ENCODE measurements around the gene GRIK2. TPM values are rescaled to one million over a fixed set of nuclear protein-coding genes. Genes with fewer than 3 reads are reported as not detected.

The GRIK2 gene
- total RNA-seq, 4 donors from 2014 or later = 0.47 to 7.8 (median 1.7) TPM

DNA sequence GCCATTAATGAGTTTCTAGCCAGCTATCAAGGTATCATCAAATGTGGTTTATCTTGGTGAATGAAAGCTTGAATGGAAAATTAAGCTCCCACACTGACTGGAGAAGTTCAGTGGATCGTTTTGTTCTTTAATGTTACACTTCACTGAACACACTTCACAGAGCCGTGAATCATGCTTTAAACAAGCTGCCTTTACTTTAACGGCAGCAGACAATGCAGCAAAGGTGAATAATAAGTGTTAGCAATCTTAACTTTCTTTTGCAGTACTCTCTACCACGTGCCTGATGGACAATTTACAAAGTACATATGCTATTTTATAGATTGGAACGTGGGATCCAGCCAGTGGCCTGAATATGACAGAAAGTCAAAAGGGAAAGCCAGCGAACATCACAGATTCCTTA, 424.5 kb downstream of the GRIK2 start:
- DNase-seq (ENCODE audit: low spot score) = no peak
- ATAC-seq (ENCODE audit: low FRiP score) = no peak
- TF ChIP-seq, protein P1, sequence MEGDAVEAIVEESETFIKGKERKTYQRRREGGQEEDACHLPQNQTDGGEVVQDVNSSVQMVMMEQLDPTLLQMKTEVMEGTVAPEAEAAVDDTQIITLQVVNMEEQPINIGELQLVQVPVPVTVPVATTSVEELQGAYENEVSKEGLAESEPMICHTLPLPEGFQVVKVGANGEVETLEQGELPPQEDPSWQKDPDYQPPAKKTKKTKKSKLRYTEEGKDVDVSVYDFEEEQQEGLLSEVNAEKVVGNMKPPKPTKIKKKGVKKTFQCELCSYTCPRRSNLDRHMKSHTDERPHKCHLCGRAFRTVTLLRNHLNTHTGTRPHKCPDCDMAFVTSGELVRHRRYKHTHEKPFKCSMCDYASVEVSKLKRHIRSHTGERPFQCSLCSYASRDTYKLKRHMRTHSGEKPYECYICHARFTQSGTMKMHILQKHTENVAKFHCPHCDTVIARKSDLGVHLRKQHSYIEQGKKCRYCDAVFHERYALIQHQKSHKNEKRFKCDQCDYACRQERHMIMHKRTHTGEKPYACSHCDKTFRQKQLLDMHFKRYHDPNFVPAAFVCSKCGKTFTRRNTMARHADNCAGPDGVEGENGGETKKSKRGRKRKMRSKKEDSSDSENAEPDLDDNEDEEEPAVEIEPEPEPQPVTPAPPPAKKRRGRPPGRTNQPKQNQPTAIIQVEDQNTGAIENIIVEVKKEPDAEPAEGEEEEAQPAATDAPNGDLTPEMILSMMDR (IDR thresholded peaks at IDR 0.05) = no peak

DNA sequence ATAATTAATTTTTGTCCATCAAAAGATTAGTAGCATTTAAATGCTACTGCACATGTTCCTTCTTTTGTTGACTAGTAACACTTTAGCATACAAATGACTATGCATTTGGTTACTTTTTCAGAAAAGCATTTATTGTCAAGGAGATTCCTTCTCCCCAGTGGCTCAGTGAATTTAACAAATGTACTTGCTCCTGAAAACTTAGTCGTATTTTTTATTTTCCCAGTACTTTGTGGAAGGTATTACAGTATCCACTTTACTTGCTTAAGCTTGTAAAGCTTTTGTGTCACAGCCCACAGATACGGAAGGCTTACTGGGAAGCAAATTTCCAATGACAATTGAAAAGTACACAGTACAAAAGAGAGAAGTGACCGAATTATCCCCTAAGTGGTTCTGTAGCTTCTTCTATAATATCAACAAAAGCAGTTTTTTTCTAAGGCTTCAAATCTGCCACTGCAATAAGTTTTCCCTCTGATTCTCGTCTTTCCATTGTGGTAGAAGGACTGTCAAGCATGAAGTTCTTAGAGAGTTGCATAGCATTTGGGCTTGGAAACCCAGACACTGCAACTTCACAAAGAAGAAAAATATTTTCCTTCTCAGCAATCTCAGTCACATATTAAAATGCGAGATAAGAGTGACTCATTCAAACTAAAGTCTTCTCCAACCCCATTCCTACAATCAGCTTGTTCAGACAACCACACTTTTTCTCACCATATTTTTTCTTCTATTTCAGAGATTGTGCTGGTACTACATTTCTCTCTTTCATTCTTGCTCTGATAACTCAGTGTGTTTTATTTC, 431.2 kb downstream of the GRIK2 start:
- no peak for DNase-seq (ENCODE audit: low spot score)
- no peak for ATAC-seq (ENCODE audit: low FRiP score)
- TF ChIP-seq, protein P1 (IDR thresholded peaks at IDR 0.05) = no peak

DNA sequence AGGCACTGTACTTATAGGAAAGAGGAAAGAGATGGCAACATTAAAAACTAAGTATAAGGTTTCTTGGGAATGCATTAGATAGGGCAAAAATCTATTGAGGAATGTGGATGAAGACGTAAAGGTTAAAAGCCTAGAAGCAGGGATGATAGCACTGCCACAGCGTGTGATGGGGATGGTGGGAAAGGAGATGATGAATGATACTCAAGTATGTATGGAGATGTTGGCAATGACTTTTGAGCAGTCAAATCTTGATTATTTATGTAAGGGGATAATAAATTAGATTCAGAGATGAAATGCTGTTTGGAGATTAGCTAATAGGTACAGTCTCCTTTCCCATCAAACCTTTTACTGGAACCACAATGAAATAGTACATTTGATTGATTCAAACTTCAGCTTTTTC, 432.8 kb downstream of the GRIK2 start:
- TF ChIP-seq, protein P1 (IDR thresholded peaks at IDR 0.05) = no peak
- ATAC-seq (ENCODE audit: low FRiP score) = peak; percentile 78
- no peak for DNase-seq (ENCODE audit: low spot score)

DNA sequence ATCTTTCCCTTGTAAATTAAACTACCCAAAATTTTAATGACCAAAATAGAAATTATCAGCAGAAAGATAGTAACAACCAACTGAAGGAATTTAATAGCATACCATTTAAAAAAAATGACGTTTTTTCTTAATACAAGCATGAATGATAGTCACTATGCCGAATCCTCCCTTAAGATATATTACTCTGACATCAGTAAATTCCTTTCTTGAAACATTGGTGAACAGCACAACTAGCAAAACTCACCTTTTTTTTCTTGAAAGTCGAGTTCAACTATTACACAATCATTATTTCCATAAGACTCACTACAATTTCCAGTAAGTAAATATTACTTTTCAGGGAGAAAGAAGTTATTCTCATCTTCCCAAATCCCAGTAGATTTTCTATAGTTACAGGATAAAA, 433.2 kb downstream of the GRIK2 start:
- ATAC-seq (ENCODE audit: low FRiP score) = peak; percentile 91
- DNase-seq (ENCODE audit: low spot score) = no peak
- TF ChIP-seq, protein P1 (IDR thresholded peaks at IDR 0.05) = no peak

DNA sequence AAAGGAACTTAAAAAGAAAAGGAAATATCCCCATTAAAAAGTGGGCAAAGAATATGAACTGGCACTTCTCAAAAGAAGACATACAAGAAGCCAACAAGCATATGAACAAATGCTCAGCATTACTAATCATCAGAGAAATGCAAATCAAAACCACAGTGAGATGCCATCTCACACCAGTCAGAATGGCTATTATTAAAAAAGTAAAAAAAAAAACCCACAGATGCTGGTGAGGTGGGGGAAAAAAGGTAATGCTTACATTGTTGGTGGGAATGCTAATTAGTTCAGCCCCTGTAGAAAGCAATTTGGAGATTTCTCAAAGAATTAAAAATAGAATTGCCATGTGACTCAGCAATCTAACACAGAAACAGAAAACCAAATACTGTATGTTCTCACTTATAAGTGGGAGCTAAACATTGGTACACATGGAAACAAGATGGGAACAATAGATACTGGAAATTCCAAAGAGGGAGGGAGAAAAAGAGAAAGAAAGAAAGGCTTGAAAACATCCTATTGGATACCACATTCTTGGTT, 437.1 kb downstream of the GRIK2 start:
- DNase-seq (ENCODE audit: low spot score) (no peak), ATAC-seq (ENCODE audit: low FRiP score) (no peak)
- TF ChIP-seq, protein P1 (IDR thresholded peaks at IDR 0.05) = no peak

DNA sequence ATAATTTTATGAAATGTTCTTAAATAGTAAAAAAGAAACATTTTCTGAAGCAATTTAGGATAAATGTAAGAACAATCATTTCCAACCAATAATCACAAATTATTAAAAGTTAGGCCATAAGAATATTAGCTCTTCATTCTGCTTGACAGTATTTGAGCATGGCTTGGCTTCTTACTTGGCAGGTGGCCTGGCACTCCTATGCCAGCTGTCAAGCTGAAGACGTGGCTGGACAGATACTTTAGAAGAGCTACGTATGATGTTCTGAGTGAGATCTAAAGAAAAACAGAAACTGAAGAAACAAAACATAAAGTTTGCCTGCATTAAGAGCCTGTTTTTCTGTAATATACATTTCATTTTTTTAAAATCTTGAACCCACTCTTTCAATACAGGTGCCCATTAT, 438.9 kb downstream of the GRIK2 start:
- DNase-seq (ENCODE audit: low spot score) (no peak), ATAC-seq (ENCODE audit: low FRiP score) (no peak)
- TF ChIP-seq, protein P1 (IDR thresholded peaks at IDR 0.05) = no peak

DNA sequence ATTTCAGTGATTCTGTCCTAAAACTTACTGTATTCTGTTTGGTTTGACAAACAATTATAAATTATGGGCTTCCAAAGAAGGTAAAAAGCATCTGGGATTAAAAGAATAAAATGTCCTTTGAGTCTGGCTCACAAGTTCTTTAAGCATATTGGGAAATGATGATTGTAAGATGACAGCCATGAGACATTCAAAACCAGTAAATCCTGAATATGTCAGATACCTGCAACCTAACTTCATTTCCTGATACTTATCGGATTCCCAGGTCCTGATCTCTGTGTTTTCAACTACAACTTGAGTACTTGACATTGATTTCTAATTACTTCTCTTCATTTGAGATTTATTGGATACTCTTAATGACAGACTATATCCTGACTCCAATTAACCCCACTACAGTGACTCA, 446.6 kb downstream of the GRIK2 start:
- TF ChIP-seq, protein P1 (IDR thresholded peaks at IDR 0.05) = no peak
- ATAC-seq (ENCODE audit: low FRiP score) = no peak
- no peak for DNase-seq (ENCODE audit: low spot score)

Measured in omental fat pad (tissue), 4 donors.